Measurements from ENCODE around the gene PXDC1. TPM values are rescaled to one million over a fixed set of nuclear protein-coding genes. Genes with fewer than 3 reads are reported as not detected.

Gene PXDC1
- total RNA-seq, 1 experiment from 2014 or later, result 8.1 TPM

GRCh38 chr6:3714111-3714510 lies 37.4 kb downstream of the PXDC1 start:
- no peaks in the 10 kb centered on the region for H3K27me3 ChIP-seq
- H3K4me3 ChIP-seq, result no peak overlapping the region
- no peaks in the 10 kb centered on the region for H3K9me3 ChIP-seq (replicated peaks)
- H3K27ac ChIP-seq, result no peak overlapping the region
- H3K36me3 ChIP-seq, result no peaks in the 10 kb centered on the region
- DNase-seq, result no peak
- H3K4me1 ChIP-seq, result no peaks in the 10 kb centered on the region

- Histone ChIP-seq H3K36me3 (no peaks in the 10 kb centered on the region), H3K4me3 (no peak overlapping the region), H3K27me3 (no peaks in the 10 kb centered on the region), H3K27ac (no peak overlapping the region), H3K9me3 (replicated peaks) (no peaks in the 10 kb centered on the region), H3K4me1 (no peaks in the 10 kb centered on the region)
- no peak for DNase-seq
These were observed 38.5 kb downstream of the PXDC1 start for GRCh38 chr6:3712827-3713665.

- DNase-seq, result no peak
- no peaks in the 10 kb centered on the region for H3K9me3 ChIP-seq (replicated peaks)
- no peak overlapping the region for H3K27ac ChIP-seq
- no peaks in the 10 kb centered on the region for H3K36me3 ChIP-seq
- no peaks in the 10 kb centered on the region for H3K27me3 ChIP-seq
- no peak overlapping the region for H3K4me3 ChIP-seq
- H3K4me1 ChIP-seq, result no peaks in the 10 kb centered on the region
These were observed 39.7 kb downstream of the PXDC1 start for GRCh38 chr6:3711776-3712175.

- Histone ChIP-seq H3K27me3 (no peaks in the 10 kb centered on the region), H3K27ac (no peak overlapping the region), H3K4me3 (no peak overlapping the region), H3K9me3 (replicated peaks) (no peaks in the 10 kb centered on the region), H3K36me3 (no peaks in the 10 kb centered on the region), H3K4me1 (no peaks in the 10 kb centered on the region)
- no peak for DNase-seq
These were observed 41.1 kb downstream of the PXDC1 start for GRCh38 chr6:3710403-3710802.

- no peaks in the 10 kb centered on the region for H3K27me3 ChIP-seq
- H3K9me3 ChIP-seq (replicated peaks), result no peaks in the 10 kb centered on the region
- H3K27ac ChIP-seq, result no peak overlapping the region
- H3K4me1 ChIP-seq, result no peaks in the 10 kb centered on the region
- H3K4me3 ChIP-seq, result no peak overlapping the region
- H3K36me3 ChIP-seq, result no peaks in the 10 kb centered on the region
- no peak for DNase-seq
These were observed 43.0 kb downstream of the PXDC1 start for GRCh38 chr6:3708540-3708939.

DNA sequence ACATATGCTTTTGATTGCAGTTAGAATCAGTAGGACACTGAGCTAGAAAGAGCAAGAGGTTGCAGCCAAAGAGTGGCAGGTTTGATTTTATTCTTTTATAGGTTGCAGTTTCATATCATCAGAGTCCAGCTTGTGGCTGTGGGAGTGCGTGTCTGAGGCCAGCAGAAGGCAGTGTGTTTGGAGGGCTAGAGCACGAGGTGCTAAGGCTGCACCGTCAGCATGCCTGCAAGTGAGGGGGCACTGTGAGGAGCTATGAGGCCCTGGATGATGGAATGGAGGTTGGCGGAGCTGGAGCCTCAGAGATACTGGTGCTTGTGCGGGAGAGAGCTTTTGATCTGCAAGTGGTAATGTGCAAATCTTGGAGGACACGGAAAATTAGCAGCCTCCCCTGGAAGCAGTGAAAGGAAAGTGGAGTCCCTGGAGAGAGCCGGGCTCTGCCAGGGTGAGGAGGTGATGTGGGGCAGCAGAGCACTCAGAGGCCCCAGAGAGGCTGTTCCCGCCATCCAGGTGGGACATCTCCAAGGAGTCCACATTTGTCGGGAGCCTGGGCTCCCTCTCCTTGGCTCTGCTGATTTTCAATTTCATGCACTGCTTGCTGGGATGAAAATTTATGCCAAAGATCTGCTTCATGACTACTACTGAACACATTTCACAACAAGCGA lies 43.6 kb downstream of the PXDC1 start:
- Histone ChIP-seq H3K27me3 (no peaks in the 10 kb centered on the region), H3K4me1 (no peaks in the 10 kb centered on the region), H3K4me3 (no peak overlapping the region), H3K36me3 (no peaks in the 10 kb centered on the region), H3K9me3 (replicated peaks) (no peaks in the 10 kb centered on the region), H3K27ac (no peak overlapping the region)
- no peak for DNase-seq

- no peak for DNase-seq
- Histone ChIP-seq H3K4me1 (no peaks in the 10 kb centered on the region), H3K36me3 (no peaks in the 10 kb centered on the region), H3K9me3 (replicated peaks) (no peaks in the 10 kb centered on the region), H3K4me3 (no peak overlapping the region), H3K27ac (no peak overlapping the region), H3K27me3 (no peaks in the 10 kb centered on the region)
These were observed 44.5 kb downstream of the PXDC1 start for GRCh38 chr6:3707024-3707423.

DNA sequence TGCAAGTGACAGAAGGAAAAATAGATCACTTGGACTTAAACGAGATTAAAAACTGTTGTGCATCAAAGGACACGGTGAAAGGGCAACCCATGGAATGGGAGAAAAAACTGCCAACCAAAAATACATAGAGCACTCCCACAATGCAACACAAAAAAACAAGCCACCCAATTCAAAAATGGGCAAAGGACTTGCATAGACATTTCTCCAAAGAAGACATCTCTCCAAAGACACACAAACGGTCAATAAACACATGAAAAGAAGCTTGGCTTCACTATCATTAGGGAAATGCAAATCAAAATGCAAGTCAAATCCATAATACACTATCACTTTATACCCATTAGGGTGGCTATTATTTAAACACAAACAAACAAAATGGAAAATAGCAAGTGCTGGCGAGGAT lies 45.0 kb downstream of the PXDC1 start:
- Histone ChIP-seq H3K4me3 (no peak overlapping the region), H3K9me3 (replicated peaks) (no peaks in the 10 kb centered on the region), H3K27ac (no peak overlapping the region), H3K4me1 (no peaks in the 10 kb centered on the region), H3K27me3 (no peaks in the 10 kb centered on the region), H3K36me3 (no peaks in the 10 kb centered on the region)
- DNase-seq, result no peak

- DNase-seq, result no peak
- Histone ChIP-seq H3K4me3 (no peak overlapping the region), H3K36me3 (no peaks in the 10 kb centered on the region), H3K27me3 (no peaks in the 10 kb centered on the region), H3K27ac (no peak overlapping the region), H3K4me1 (no peaks in the 10 kb centered on the region), H3K9me3 (replicated peaks) (no peaks in the 10 kb centered on the region)
These were observed 49.9 kb downstream of the PXDC1 start for GRCh38 chr6:3701631-3702030.

- Histone ChIP-seq H3K27ac (no peak overlapping the region), H3K4me1 (peaks cover 2% of the 10 kb centered on the region; the same call in 1 of the 2 replicates), H3K36me3 (no peaks in the 10 kb centered on the region), H3K4me3 (no peak overlapping the region), H3K27me3 (no peaks in the 10 kb centered on the region), H3K9me3 (replicated peaks) (no peaks in the 10 kb centered on the region)
- DNase-seq, result no peak
These were observed 52.3 kb downstream of the PXDC1 start for GRCh38 chr6:3699231-3699630.

- H3K27ac ChIP-seq, result no peak overlapping the region
- peaks cover 8% of the 10 kb centered on the region; the same call in 1 of the 2 replicates for H3K4me1 ChIP-seq
- H3K27me3 ChIP-seq, result no peaks in the 10 kb centered on the region
- no peak for DNase-seq
- no peaks in the 10 kb centered on the region for H3K9me3 ChIP-seq (replicated peaks)
- no peak overlapping the region for H3K4me3 ChIP-seq
- no peaks in the 10 kb centered on the region for H3K36me3 ChIP-seq
These were observed 53.5 kb downstream of the PXDC1 start for GRCh38 chr6:3698021-3698420.

DNA sequence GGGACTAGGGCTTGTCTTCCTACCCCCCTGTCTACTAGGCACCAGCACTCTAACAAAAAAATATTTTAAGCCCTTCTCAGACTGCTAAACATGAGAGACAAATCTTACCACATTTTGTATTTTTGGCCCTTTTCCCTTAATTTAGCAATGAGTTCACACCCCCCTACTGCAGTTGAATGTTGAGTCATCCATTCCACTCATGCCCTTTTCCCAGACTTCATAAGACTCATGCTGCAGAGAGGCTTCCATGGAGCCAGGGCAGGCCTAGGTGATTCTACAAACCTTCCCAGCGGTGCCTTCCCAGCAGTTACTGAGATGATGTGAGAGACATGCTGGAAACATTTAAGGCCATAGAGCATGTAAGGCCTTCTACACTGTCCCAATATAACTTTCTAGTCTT lies 53.9 kb downstream of the PXDC1 start:
- H3K9me3 ChIP-seq (replicated peaks), result no peaks in the 10 kb centered on the region
- H3K36me3 ChIP-seq, result no peaks in the 10 kb centered on the region
- H3K4me1 ChIP-seq, result peaks cover 8% of the 10 kb centered on the region; the same call in 1 of the 2 replicates
- H3K4me3 ChIP-seq, result no peak overlapping the region
- no peak for DNase-seq
- no peak overlapping the region for H3K27ac ChIP-seq
- no peaks in the 10 kb centered on the region for H3K27me3 ChIP-seq

DNA sequence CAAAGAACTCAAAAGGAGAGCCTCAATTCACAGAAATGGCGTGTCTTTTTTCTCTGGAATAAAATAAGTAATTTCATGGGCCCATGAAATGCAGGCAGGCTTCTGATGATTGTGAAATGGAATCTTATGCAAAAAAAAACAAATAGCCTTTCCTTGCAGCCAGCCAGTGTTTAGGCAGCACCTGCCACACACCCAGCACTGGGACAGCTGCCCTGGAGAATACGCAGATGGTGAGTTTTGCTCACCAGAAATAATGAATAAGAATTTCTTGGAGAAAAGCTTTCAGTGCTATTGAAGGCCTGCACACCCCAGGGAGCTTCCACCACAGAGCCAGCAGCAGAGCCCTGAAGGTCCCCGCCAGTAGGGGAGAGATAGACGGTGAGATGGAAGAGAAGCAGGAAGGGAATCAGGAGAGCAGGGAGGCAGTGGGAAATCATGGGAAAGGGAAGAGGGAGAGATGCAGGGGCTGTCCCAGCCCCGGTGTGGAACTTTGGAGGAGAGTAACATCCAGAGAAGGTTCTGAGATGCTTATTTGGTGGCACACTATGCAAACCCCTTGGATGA lies 54.9 kb downstream of the PXDC1 start:
- peaks cover 8% of the 10 kb centered on the region; the same call in 1 of the 2 replicates for H3K4me1 ChIP-seq
- H3K4me3 ChIP-seq, result no peak overlapping the region
- peak; percentile 11 to 22 for DNase-seq

GRCh38 chr6:3695065-3695817 lies 56.3 kb downstream of the PXDC1 start:
- no peak for DNase-seq
- no peak overlapping the region for H3K27ac ChIP-seq
- H3K4me3 ChIP-seq, result no peak overlapping the region
- H3K27me3 ChIP-seq, result no peaks in the 10 kb centered on the region
- H3K36me3 ChIP-seq, result no peaks in the 10 kb centered on the region
- H3K4me1 ChIP-seq, result peaks cover 8% of the 10 kb centered on the region; the same call in 1 of the 2 replicates
- no peaks in the 10 kb centered on the region for H3K9me3 ChIP-seq (replicated peaks)

More for the DNA sequence above, 54.9 kb downstream of the PXDC1 start:
- Histone ChIP-seq H3K9me3 (replicated peaks) (no peaks in the 10 kb centered on the region), H3K36me3 (no peaks in the 10 kb centered on the region), H3K27ac (no peak overlapping the region), H3K27me3 (no peaks in the 10 kb centered on the region)

DNA sequence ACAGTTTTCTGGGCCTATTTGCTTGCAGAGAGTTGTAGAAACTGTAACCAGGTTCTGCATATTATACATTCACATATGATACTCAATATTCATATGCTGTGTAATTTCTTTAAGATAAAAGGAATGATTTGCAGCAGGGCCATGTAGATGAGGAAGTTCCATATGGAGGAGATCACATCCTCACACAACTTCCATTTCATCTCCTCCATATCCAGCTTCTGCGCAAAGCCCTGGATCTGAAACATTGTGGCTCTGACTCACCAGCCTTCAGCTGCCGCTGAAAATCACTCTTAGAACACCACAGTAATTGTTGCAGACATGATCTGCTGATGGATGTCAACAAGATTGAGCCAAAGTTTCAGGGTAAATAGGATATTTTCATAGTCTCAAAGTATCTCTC lies 57.7 kb downstream of the PXDC1 start:
- no peaks in the 10 kb centered on the region for H3K27me3 ChIP-seq
- H3K27ac ChIP-seq, result no peak overlapping the region
- no peaks in the 10 kb centered on the region for H3K36me3 ChIP-seq
- peak; percentile 19 to 52 for DNase-seq
- no peak overlapping the region for H3K4me3 ChIP-seq
- H3K9me3 ChIP-seq (replicated peaks), result no peaks in the 10 kb centered on the region
- peaks cover 8% of the 10 kb centered on the region; the same call in 1 of the 2 replicates for H3K4me1 ChIP-seq

Data from SJCRH30 (cell line).